KMS-11 (cell line): ENCODE data around the gene TDRD7.

Experiments used
- H2AFZ ChIP-seq: fragments of 200-600 bp; sonication (generic); 2 replicates; pipeline ENCODE4 v1.6.1; 2016; ENCODE audit warnings: antibody characterized with exemption, mixed run types, low read depth
- H3K27ac ChIP-seq: fragments of 200-600 bp; sonication (generic); 2 replicates; pipeline ENCODE4 v1.6.1; 2016; ENCODE audit warnings: mild to moderate bottlenecking, mixed run types
- H3K27me3 ChIP-seq: fragments of 200-600 bp; sonication (generic); 2 replicates; pipeline ENCODE4 v1.6.1; 2017; ENCODE audit warnings: mild to moderate bottlenecking, low read depth, mixed run types, moderate library complexity; ENCODE audit not compliant: insufficient read depth
- H3K36me3 ChIP-seq: fragments of 200-600 bp; sonication (generic); 2 replicates; pipeline ENCODE4 v1.6.1; 2017; ENCODE audit warnings: mild to moderate bottlenecking, mixed run types; ENCODE audit not compliant: insufficient read depth
- H3K4me1 ChIP-seq: fragments of 200-600 bp; sonication (generic); 2 replicates; pipeline ENCODE4 v1.6.1; 2016; ENCODE audit warnings: mild to moderate bottlenecking, low read depth, mixed run types; ENCODE audit not compliant: poor library complexity, severe bottlenecking
- H3K4me2 ChIP-seq: fragments of 200-600 bp; sonication (generic); 2 replicates; pipeline ENCODE4 v1.7.0; 2016; ENCODE audit warnings: mild to moderate bottlenecking, mixed run types
- H3K4me3 ChIP-seq: fragments of 200-600 bp; sonication (generic); IDR thresholded peaks from 2 replicates; pipeline ENCODE4 v1.6.1; 2017; ENCODE audit warnings: low read depth, low read length, mixed read lengths; ENCODE audit not compliant: insufficient read depth
- H3K79me2 ChIP-seq: fragments of 200-600 bp; sonication (generic); 2 replicates; pipeline ENCODE4 v1.6.1; 2016; ENCODE audit warnings: low read depth, mixed run types; ENCODE audit not compliant: insufficient read depth
- H3K9ac ChIP-seq: fragments of 200-600 bp; sonication (generic); 2 replicates; pipeline ENCODE4 v1.6.1; 2016; ENCODE audit warnings: mild to moderate bottlenecking, mixed run types
- H4K20me1 ChIP-seq: fragments of 200-600 bp; sonication (generic); 2 replicates; pipeline ENCODE4 v1.6.1; 2016; ENCODE audit warnings: mild to moderate bottlenecking, mixed run types; ENCODE audit not compliant: insufficient read depth
- CTCF ChIP-seq: fragments of 200-600 bp; sonication (generic); conservative IDR thresholded peaks from 2 replicates; pipeline ENCODE4 v1.6.1; 2017; ENCODE audit warnings: low read depth, mild to moderate bottlenecking, antibody characterized with exemption, low read length, moderate library complexity, mixed read lengths

TDRD7 gene

DNA sequence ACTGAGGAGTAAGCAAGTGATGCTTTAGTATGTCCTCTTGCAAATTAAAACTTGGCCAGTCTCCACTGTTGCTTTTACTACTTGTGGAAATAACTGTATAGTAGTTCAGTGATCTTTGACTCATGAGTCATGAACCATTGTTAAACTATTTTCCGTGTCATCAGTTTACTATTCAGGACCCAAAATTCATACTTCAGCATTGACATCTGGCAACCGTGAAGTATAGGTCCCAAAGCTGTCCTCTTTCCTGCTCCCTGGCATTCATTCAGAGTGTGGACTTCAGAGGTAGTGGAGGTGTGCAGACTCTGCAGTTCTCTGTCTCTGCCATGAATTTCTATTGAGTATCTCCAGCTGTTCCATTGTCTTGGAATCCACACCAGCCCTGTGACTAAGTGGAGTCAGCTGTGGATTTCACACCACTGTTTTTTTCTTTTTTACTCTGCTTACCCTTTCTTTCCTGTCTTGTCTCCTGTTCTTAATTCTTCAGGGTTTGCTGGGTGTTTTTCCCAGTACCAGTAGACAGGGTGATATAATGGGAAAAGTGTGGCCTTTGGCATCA lies 7.5 kb downstream of the TDRD7 start:
- Histone ChIP-seq H2AFZ (no peak overlapping the region), H3K36me3 (no peaks in the 10 kb centered on the region), H3K4me1 (no peaks in the 10 kb centered on the region), H4K20me1 (no peaks in the 10 kb centered on the region), H3K4me3 (no peak overlapping the region), H3K79me2 (no peaks in the 10 kb centered on the region; the same call in 1 of the 2 replicates), H3K27me3 (no peaks in the 10 kb centered on the region), H3K9ac (no peak overlapping the region), H3K27ac (no peak overlapping the region), H3K4me2 (no peak overlapping the region)
- no peak for TF ChIP-seq CTCF

DNA sequence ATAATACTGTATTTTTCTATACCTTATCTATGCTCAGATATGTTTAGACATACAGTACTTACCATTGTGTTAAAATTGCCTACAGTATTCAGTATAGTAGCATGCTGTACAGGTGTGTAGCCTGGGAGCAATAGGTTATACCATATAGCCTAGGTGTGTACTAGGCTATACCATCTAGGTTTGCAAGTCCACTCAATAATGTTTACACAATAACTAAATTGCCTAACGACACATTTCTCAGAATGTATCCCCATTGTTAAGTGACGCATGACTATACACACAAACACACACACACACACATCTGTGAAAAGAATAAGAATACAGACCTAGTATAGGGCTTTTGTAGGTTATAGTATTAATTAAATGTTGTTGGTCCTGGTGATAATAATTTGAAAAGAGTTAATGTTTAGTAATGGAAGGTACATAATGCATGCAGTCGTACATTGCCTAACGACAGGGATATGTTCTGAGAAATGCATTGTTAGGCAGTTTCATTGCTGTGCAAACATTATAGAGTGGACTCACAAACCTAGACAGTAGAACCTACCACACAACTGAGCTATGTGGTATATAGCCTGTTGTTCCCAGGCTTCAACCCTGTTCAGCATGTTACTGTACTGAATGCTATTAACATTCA lies 13.6 kb downstream of the TDRD7 start:
- Histone ChIP-seq H3K36me3 (no peaks in the 10 kb centered on the region), H3K27me3 (no peaks in the 10 kb centered on the region), H4K20me1 (no peaks in the 10 kb centered on the region), H3K4me3 (no peak overlapping the region), H2AFZ (no peak overlapping the region), H3K4me1 (no peaks in the 10 kb centered on the region), H3K9ac (no peak overlapping the region), H3K4me2 (no peak overlapping the region), H3K27ac (no peak overlapping the region), H3K79me2 (no peaks in the 10 kb centered on the region; the same call in 1 of the 2 replicates)
- no peak for TF ChIP-seq CTCF

DNA sequence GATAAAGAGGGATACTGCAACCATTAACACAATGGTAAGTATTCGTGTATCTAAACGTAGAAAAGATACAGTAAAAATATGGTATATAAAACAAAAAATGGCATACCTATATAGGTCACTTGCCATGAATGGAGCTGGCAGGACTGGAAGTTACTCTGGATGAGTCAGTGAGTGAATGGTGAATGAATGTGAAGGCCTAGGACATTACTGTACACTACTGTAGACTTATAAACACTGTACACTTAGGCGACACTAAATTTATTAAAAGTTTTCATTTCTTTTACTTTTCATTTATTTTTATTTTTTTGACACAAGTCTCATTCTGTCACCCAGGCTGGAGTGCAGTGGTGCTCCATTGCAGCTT lies 14.1 kb downstream of the TDRD7 start:
- TF ChIP-seq CTCF: no peak
- H4K20me1 ChIP-seq: no peaks in the 10 kb centered on the region
- H3K27me3 ChIP-seq: no peaks in the 10 kb centered on the region

DNA sequence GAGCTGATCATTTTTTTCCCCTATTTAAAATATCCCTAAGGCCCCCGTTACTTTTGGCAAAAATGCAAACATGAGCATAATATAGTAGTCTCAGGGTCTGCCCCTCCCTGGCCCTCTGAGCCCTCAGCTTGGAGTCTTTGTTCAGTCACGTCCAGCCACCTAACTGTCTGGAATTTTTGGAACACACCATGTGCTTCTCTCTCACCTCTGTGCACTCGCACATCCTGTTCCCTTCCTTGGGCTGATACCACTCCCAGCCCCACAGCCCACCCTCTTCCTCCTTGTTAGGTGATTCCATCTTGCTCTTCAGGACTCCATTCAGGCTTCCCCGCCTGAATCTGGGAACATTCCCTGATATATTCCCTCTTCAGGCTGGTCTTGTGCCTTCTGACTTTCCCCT lies 16.0 kb downstream of the TDRD7 start:
- Histone ChIP-seq H3K27ac (no peak overlapping the region), H3K9ac (no peak overlapping the region), H4K20me1 (no peaks in the 10 kb centered on the region), H3K4me2 (no peak overlapping the region), H2AFZ (no peak overlapping the region), H3K79me2 (no peaks in the 10 kb centered on the region; the same call in 1 of the 2 replicates), H3K4me3 (no peak overlapping the region), H3K27me3 (no peaks in the 10 kb centered on the region), H3K4me1 (no peaks in the 10 kb centered on the region), H3K36me3 (no peaks in the 10 kb centered on the region)
- no peak for TF ChIP-seq CTCF

More for the DNA sequence above, 14.1 kb downstream of the TDRD7 start:
- no peaks in the 10 kb centered on the region; the same call in 1 of the 2 replicates for H3K79me2 ChIP-seq
- no peak overlapping the region for H3K27ac ChIP-seq
- no peak overlapping the region for H3K4me3 ChIP-seq
- H3K4me1 ChIP-seq: no peaks in the 10 kb centered on the region
- no peaks in the 10 kb centered on the region for H3K36me3 ChIP-seq
- no peak overlapping the region for H3K4me2 ChIP-seq
- no peak overlapping the region for H2AFZ ChIP-seq
- H3K9ac ChIP-seq: no peak overlapping the region
